Measurements from ENCODE around the gene TTLL9.
A peak's percentile ranks its signal among the peaks of the same experiment; 100 is the strongest.

Gene TTLL9

DNA sequence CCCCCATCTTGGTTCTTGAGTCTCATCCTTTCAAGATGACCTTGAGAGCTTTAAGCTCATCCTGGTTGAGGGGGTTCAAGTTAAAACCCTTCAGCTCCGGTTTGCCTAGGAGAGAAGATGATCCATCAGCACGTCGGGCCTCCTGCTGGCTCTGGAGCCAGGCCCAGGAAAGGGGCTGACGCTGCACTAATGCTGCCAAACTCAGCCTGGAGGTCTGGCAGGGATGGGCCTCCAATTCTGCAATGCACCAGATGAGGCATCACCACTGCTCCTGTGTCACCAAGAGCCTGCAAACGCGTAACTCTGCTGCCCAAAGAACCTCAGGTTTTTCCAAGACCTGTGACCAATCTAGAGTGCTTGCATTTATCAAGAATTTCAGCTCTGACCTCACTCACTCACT is 75.4 kb downstream of the TTLL9 start:
- DNase-seq (ENCODE audit: low read depth in 3 of 3), result no peak

- DNase-seq (ENCODE audit: low read depth in 3 of 3), result no peak
Measured at GRCh38 chr20:31948008-31948407, 77.6 kb downstream of the TTLL9 start.

- DNase-seq (ENCODE audit: low read depth in 3 of 3), result no peak
Measured at GRCh38 chr20:31949877-31950646, 79.6 kb downstream of the TTLL9 start.

GRCh38 chr20:31951203-31951529 is 80.7 kb downstream of the TTLL9 start:
- DNase-seq (ENCODE audit: low read depth in 3 of 3), result no peak

- peak; percentile 95 to 96 (median 95) for DNase-seq (ENCODE audit: low read depth in 3 of 3)
Measured at GRCh38 chr20:31951530-31952453, 81.4 kb downstream of the TTLL9 start, which contains the start of gene PDRG1. TSS of gene PDRG1 (minus strand) at chr20:31952046. CDS start at chr20:31951961, 85 bp downstream.

DNA sequence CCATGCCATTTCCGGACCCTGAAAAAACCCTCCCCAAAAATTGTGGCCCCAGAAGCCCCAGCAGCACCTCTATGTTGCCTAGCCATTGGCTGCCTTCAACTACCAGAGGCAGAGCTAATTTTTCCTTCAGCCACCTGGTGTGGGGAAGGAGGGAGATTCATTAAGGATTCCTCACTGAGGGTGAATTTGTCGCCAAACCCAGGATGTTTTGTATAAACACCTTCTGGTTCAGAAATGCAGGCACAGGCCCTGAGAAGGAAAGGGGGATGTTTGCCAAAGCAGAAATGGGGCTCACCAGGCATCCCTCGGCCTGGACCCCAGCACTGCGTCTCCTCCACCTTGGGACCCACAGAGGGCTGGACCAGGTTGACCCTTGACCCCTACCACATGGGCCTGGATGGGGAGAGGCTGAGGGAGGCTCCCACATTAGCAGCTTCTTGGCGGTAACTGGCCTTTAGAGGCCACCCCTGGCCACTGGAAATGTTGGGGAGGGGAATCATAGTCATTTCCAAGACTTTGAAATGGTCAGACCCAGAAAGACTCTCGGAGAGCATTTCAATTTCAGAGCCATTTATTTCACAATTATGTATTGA is 83.2 kb downstream of the TTLL9 start:
- DNase-seq (ENCODE audit: low read depth in 3 of 3), result no peak

GRCh38 chr20:31954500-31954899 is 84.1 kb downstream of the TTLL9 start:
- DNase-seq (ENCODE audit: low read depth in 3 of 3), result no peak

- DNase-seq (ENCODE audit: low read depth in 3 of 3), result no peak
Measured at GRCh38 chr20:31956556-31957526, 86.4 kb downstream of the TTLL9 start.

DNA sequence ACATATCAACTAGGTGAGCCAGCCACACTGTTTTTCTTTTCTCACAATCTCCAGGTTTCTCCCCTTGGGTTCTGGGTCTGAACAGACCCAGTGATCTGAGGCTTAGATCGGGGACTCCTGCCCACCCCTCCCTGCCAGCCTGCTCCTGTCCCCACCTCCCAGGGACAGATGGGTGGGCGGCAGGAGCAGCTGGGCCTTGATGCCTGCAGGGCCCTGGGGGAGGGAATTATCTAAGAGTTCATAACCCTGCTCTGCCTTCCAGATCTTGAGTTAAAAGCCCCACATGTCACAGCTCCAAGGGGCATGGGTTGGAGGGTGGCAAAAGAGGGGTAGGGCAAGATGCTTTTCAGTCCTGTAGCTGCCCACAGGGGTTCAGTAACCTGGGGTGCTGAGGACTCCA is 92.3 kb downstream of the TTLL9 start:
- DNase-seq (ENCODE audit: low read depth in 3 of 3), result no peak

DNA sequence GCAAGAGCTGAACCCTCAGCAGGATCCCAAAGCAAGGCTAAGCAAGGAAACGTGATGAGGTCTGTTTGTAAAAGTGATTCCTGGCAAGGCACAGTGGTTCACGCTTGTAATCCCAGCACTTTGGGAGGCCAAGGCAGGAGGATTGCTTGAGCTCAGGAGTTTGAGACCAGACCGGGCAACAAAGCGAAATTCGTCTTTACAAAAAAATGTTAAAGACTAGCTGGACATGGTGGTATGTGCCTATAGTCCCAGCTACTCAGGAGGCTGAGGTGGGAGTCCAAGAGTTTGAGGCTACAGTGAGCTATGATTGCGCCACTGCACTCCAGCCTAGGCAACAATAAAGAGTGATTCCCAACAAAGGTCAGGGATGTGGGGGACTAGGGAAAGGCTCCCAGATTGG is 93.5 kb downstream of the TTLL9 start:
- no peak for DNase-seq (ENCODE audit: low read depth in 3 of 3)

GRCh38 chr20:31966991-31967655 is 96.7 kb downstream of the TTLL9 start:
- DNase-seq (ENCODE audit: low read depth in 3 of 3), result no peak

DNA sequence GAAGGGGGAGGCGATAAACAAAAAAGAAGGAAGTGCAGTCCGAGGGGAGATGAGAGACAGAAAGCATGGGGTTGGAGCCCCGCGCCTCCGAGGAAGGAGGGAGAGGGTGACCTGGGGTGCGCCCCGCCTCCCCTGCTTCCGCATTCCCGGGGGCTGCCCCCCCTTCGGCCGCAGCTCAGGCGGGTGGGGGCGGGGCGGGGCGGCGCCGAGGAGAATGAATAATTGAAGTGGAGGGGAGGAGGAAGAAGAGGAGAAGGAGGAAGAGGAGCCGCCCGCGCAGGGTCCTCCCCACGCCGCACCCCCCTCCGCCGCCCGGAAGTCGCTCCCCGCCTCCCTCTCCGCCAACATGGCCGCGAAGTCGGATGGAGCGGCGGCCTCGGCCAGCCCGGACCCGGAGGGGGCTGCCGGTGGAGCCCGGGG is 97.4 kb downstream of the TTLL9 start, which contains the start of gene XKR7:
TSS of gene XKR7 (plus strand) at position 322 of the 420 bp plus-strand sequence. CDS start at position 347, 25 bp downstream.
- DNase-seq (ENCODE audit: low read depth in 3 of 3), result no peak

DNA sequence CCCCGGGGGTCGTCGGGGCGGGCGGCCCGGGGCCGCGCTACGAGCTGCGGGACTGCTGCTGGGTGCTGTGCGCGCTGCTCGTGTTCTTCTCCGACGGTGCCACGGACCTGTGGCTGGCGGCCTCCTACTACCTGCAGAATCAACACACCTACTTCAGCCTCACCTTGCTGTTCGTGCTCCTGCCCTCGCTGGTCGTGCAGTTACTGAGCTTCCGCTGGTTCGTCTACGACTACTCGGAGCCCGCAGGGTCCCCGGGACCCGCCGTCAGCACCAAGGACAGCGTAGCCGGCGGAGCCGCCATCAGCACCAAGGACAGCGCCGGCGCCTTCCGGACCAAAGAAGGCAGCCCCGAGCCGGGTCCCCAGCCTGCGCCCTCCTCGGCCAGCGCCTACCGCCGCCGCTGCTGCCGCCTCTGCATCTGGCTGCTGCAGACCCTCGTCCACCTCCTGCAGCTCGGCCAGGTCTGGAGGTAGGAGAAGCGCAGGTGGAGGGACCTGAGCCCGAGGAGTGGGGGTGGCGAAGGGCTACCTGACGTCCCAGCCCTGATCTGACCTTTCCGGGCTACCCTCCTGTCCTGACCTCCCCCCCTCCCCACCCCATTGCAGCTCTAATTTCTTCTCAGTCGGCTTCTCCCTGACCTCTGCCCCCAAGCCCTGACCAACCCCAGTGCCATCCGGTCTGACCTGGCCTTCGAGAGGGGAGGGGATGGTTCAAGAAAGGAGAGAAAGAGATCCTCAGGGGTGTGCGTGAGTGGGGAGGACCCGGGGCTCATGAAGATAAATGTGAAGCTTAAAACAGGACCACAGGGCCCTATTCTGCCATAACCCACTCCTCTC is 98.1 kb downstream of the TTLL9 start:
- DNase-seq (ENCODE audit: low read depth in 3 of 3), result peak; percentile 52 to 67 (median 61)

DNA sequence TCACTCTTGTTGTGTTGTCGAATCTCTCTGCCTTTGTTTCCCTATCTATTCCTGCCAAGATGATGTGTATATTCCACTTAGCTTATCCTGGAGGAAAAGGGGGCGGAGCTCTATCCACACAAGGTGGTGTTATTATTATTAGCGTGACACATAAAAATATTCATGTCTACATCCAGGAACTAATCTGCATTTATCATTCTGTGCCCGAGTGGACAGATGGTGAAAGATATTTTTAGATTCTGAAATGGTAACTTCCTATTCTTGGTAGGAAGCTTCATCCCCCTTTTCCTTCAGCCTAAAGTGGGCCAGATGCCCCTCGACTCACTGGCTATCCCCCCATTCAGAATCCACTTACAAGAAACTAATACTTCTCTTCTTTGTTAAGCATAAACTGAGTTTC is 99.6 kb downstream of the TTLL9 start:
- DNase-seq (ENCODE audit: low read depth in 3 of 3), result no peak

DNA sequence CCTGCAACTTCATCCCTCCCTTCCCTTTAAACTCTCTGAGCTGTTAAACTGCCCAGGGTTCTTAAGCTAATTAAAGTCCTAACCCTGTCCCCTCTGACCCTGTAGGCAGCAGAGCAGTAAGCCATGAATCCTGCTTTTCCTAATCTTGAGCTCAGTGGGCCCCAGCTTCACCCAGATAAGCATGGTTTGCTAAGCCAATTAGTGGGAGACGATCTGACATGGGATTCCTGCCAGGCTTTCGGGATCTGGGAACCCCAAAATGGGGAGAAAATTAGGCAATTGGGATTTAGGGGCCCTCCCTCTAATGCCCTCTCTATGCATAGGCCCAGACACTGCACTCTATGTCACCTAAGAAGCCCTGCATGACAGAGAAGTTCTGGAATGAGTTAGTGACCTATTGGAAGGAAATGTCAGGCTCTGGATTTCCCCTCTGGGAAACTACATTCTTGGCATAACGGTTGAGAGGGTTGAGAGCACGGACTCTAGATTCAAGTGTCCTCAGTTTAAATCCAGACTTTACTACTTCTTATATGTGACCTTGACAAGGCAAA is 102.1 kb downstream of the TTLL9 start:
- no peak for DNase-seq (ENCODE audit: low read depth in 3 of 3)

GRCh38 chr20:31974296-31974695 is 103.9 kb downstream of the TTLL9 start:
- no peak for DNase-seq (ENCODE audit: low read depth in 3 of 3)

- no peak for DNase-seq (ENCODE audit: low read depth in 3 of 3)
Measured at GRCh38 chr20:31974951-31975487, 104.6 kb downstream of the TTLL9 start.

DNA sequence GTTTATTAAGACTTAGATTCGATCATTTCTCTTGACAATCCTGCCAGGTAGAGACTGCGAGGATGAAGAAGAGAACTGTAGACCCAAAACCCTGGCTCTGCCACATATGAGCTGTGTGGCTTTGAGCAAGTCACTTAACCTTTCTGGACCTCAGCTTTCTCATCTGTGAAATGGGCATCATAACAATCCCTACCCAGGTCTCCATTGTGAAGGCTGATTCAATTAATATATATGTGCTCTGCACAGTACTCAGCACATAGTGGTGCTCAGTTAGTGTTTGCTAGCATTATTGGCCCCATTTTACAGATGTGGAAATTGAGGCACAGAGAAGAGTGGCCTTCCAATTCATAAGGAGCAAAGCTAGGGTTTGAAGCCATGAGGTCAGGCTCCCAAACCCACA is 105.4 kb downstream of the TTLL9 start:
- no peak for DNase-seq (ENCODE audit: low read depth in 3 of 3)

DNA sequence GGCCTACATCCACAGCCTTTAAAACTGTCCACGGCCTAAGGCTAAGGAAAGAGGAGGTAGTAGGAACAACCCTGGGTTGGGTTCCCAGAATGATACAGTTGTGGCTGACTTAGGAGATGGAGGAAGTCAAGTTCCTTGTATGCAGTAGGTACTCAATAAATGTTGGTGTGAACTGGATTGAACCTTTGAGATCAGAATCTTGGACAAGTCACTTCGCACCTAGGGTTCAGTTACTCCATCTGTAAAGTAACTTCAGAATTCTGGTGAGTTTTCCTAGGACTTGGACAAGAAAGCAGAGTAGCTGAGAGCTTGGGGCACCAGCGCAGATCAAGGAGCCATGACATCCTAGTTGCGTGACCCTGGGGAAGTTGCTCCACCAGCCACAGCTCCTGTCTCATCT is 106.6 kb downstream of the TTLL9 start:
- no peak for DNase-seq (ENCODE audit: low read depth in 3 of 3)
